A673 (cell line): ENCODE data around the gene BBX. TPM values are rescaled to one million over a fixed set of nuclear protein-coding genes. Genes with fewer than 3 reads are reported as not detected.

ENCODE experiments used
- BruUV-seq: library from RNA; stranded (reverse); fragments of 400-500 nt; replicated peaks from 2 replicates; lab custom pipeline; 2021; lab: Mats Ljungman, UMichigan
- CTCF ChIA-PET: fragments of 300-600 bp; sonication (Branson Sonifier 250); formaldehyde crosslinking; loops from one replicate; lab custom pipeline; 2022; ENCODE audit warnings: antibody characterized with exemption; lab: Charles Lee
- POLR2A ChIA-PET: fragments of 300-600 bp; sonication (Branson Sonifier 250); formaldehyde crosslinking; loops from one replicate; lab custom pipeline; 2022; ENCODE audit warnings: antibody characterized with exemption; ENCODE audit not compliant: low non-redundant PET; lab: Charles Lee
- DNase-seq: peaks from one replicate; pipeline ENCODE4 v3.0.0-alpha.2; 2015; ENCODE audit warnings: low spot score
- H3K27ac ChIP-seq: fragments of 200-600 bp; sonication (generic); 2 replicates; pipeline ENCODE4 v1.5.1; 2016; ENCODE audit warnings: mixed run types, low read depth, mild to moderate bottlenecking, mixed read lengths, antibody characterized with exemption, low read length; ENCODE audit not compliant: poor library complexity, severe bottlenecking
- H3K27me3 ChIP-seq: fragments of 200-600 bp; sonication (generic); replicated peaks from 2 replicates; pipeline ENCODE4 v1.6.1; 2017; ENCODE audit warnings: mixed run types, low read depth, mild to moderate bottlenecking, mixed read lengths, antibody characterized with exemption, low read length; ENCODE audit not compliant: insufficient read depth, poor library complexity
- H3K36me3 ChIP-seq: fragments of 200-600 bp; sonication (generic); 2 replicates; pipeline ENCODE4 v1.6.1; 2016; ENCODE audit warnings: mixed run types, mild to moderate bottlenecking, mixed read lengths, antibody characterized with exemption, low read length; ENCODE audit not compliant: insufficient read depth, poor library complexity, severe bottlenecking
- H3K4me1 ChIP-seq: fragments of 200-600 bp; sonication (generic); 2 replicates; pipeline ENCODE4 v1.6.1; 2017; ENCODE audit warnings: mixed run types, mild to moderate bottlenecking, mixed read lengths, antibody characterized with exemption, low read length; ENCODE audit not compliant: insufficient read depth, poor library complexity, severe bottlenecking
- H3K4me3 ChIP-seq: fragments of 200-600 bp; sonication (generic); 2 replicates; pipeline ENCODE4 v1.5.1; 2016; ENCODE audit warnings: low read depth, mixed run types, mild to moderate bottlenecking, mixed read lengths, low read length; ENCODE audit not compliant: poor library complexity, severe bottlenecking
- H3K9me3 ChIP-seq: fragments of 200-600 bp; sonication (generic); 2 replicates; pipeline ENCODE4 v1.6.1; 2016; ENCODE audit warnings: mixed run types, low read depth, mild to moderate bottlenecking, mixed read lengths, antibody characterized with exemption, low read length; ENCODE audit not compliant: poor library complexity, severe bottlenecking
- EZH2 ChIP-seq: fragments of 200-600 bp; sonication (generic); IDR thresholded peaks from 2 replicates; pipeline ENCODE4 v1.6.1; 2017; ENCODE audit warnings: borderline replicate concordance, low read depth, mild to moderate bottlenecking, mixed read lengths, antibody characterized with exemption, low read length; ENCODE audit not compliant: poor library complexity, severe bottlenecking
- intact Hi-C: fragments of 100-400 bp; cut with micrococcal nuclease; formaldehyde crosslinking; loops from one replicate; pipeline ENCODE4 v1.10.0; 2022; ENCODE audit not compliant: unreplicated experiment
- total RNA-seq: library from RNA; stranded (reverse); gene quantifications from 2 replicates; pipeline ENCODE4 v1.2.3, GENCODE V29; 2021
- TF ChIP-seq, protein P1 (sequence below): fragments of 300-800, 200-600 bp; sonication (generic); conservative IDR thresholded peaks from 2 replicates; pipeline ENCODE4 v1.5.1; 2017; ENCODE audit warnings: low read depth, mild to moderate bottlenecking, antibody characterized with exemption, low read length, moderate library complexity, mixed read lengths

The BBX gene
- total RNA-seq, 1 experiment from 2014 or later, result 28.9 TPM

DNA sequence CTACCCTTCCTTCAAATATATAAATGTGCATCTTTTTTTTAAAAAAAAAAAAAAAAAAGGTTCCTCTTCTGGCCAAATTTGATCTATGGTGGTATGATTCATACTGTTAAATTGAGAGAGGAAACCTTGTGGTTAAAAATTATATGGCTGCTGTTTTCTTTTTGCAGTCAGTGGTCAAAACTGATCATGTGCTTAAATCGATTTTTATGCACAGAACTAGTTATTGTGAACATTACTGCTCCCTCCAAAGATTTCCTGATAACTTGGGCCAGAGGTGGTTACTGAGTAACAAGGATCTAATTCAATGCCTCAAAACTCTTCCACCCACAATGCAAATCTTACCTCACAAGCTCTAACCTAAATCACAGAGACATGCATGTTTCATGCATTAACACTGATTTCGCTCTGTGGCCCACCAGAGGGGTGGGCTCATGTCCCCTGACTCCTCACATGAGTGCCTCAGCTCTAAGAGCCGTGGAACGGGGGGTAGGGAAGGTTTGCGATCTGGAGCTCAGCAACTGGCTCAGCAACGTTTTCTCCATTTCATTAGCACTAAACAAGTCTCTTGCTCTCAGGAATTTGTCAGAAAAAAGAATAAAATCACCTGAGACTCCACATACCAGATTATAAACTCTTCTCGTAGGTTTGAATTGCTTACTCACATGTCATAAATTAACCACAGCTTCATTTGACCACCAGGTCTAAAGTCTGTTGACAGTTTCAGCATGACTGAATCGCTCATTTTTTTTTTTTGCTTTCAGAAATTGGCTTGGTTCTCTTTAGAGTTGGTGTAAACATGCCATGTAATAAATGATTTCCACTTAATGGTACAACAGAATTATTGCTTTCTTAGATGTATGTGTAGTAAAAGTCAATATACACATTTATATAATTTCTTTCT lies 287.7 kb downstream of the BBX start:
- no TSS peak for BruUV-seq
- intact Hi-C loops, result no loop called here

DNA sequence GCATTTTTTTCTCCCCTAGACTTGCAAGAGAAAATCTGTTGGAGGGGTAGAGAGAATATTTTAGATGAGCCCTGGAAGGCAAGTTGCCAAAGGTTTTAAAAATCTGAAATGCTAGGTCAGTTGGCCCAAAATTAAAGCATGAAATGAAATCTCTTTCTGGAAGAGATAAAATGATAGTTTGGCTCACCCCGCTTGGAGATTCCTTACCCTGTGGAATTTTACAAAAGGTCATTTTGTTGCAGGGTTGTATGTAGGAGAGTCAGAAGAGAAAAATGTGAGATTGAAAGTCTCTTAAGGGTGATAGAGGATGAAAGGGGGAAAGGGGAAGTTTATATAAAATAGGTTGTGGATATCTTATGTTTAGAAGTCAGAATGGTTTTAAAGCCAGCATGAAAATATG lies 290.3 kb downstream of the BBX start:
- no peaks in the 10 kb centered on the region for H3K36me3 ChIP-seq
- BruUV-seq, result no TSS peak
- H3K4me1 ChIP-seq, result peaks cover 8% of the 10 kb centered on the region
- no peak for TF ChIP-seq EZH2
- TF ChIP-seq, protein P1, sequence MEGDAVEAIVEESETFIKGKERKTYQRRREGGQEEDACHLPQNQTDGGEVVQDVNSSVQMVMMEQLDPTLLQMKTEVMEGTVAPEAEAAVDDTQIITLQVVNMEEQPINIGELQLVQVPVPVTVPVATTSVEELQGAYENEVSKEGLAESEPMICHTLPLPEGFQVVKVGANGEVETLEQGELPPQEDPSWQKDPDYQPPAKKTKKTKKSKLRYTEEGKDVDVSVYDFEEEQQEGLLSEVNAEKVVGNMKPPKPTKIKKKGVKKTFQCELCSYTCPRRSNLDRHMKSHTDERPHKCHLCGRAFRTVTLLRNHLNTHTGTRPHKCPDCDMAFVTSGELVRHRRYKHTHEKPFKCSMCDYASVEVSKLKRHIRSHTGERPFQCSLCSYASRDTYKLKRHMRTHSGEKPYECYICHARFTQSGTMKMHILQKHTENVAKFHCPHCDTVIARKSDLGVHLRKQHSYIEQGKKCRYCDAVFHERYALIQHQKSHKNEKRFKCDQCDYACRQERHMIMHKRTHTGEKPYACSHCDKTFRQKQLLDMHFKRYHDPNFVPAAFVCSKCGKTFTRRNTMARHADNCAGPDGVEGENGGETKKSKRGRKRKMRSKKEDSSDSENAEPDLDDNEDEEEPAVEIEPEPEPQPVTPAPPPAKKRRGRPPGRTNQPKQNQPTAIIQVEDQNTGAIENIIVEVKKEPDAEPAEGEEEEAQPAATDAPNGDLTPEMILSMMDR, result no peak
- H3K9me3 ChIP-seq, result no peaks in the 10 kb centered on the region
- POLR2A ChIA-PET, result no interaction called here
- H3K27me3 ChIP-seq, result no peaks in the 10 kb centered on the region
- H3K4me3 ChIP-seq, result no peak overlapping the region
- no peak overlapping the region for H3K27ac ChIP-seq
- intact Hi-C loops, result no loop called here
- no peak for DNase-seq
- CTCF ChIA-PET, result no interaction called here

More for the DNA sequence above, 287.7 kb downstream of the BBX start:
- TF ChIP-seq EZH2, result no peak
- TF ChIP-seq, protein P1, result no peak
- no peaks in the 10 kb centered on the region for H3K9me3 ChIP-seq
- no peaks in the 10 kb centered on the region for H3K4me1 ChIP-seq
- CTCF ChIA-PET, result no interaction called here
- H3K36me3 ChIP-seq, result no peaks in the 10 kb centered on the region
- no peak overlapping the region for H3K4me3 ChIP-seq
- POLR2A ChIA-PET, result no interaction called here
- DNase-seq, result no peak
- no peaks in the 10 kb centered on the region for H3K27me3 ChIP-seq
- no peak overlapping the region for H3K27ac ChIP-seq

DNA sequence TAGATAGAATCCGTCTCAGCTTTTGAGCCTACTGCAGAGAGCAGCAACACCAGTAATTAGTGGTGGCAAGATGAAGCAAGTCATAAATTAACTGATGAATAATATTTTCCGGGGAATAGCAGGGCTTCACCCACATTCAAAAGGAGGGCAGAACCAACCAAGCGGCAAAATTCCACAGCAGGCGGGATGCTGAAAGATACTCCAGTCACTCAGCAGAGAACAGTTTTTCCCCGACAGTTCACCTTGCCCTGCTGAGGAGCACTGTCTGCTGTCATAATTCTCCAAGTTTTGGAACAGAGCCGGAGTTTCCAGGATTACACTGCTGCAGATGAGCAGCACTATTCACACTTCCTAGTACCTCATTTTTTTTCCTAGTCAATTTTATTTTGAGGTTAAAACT lies 293.3 kb downstream of the BBX start:
- CTCF ChIA-PET, result no interaction called here
- intact Hi-C loops, result no loop called here
- peak; percentile 52 for DNase-seq
- no peak for TF ChIP-seq EZH2
- TF ChIP-seq, protein P1, result no peak
- Histone ChIP-seq H3K27me3 (no peaks in the 10 kb centered on the region), H3K4me3 (no peak overlapping the region), H3K36me3 (no peaks in the 10 kb centered on the region), H3K27ac (no peak overlapping the region), H3K9me3 (no peaks in the 10 kb centered on the region), H3K4me1 (peaks cover 8% of the 10 kb centered on the region)
- POLR2A ChIA-PET, result no interaction called here
- no TSS peak for BruUV-seq
